Left ventricle myocardium inferior (tissue), 1 donor: ENCODE data around the gene TTF1. TPM values are rescaled to one million over a fixed set of nuclear protein-coding genes. Genes with fewer than 3 reads are reported as not detected.
A peak's percentile ranks its signal among the peaks of the same experiment; 100 is the strongest.

ENCODE experiments used
- DNase-seq: peaks from one replicate; pipeline ENCODE4 v3.0.0-alpha.2; 2020
- H3K27ac ChIP-seq: fragments of 200-600 bp; replicated peaks from 2 replicates; pipeline ENCODE4 v1.8.0; 2021
- H3K27me3 ChIP-seq: fragments of 200-600 bp; 2 replicates; pipeline ENCODE4 v1.8.0; 2021; ENCODE audit warnings: low read depth
- H3K36me3 ChIP-seq: fragments of 200-600 bp; 2 replicates; pipeline ENCODE4 v1.8.0; 2021
- H3K4me1 ChIP-seq: fragments of 200-600 bp; 2 replicates; pipeline ENCODE4 v1.8.0; 2021
- H3K4me3 ChIP-seq: fragments of 200-600 bp; 2 replicates; pipeline ENCODE4 v1.8.0; 2021; ENCODE audit warnings: mild to moderate bottlenecking, moderate library complexity
- H3K9me3 ChIP-seq: fragments of 200-600 bp; replicated peaks from 2 replicates; pipeline ENCODE4 v1.8.0; 2021
- CTCF ChIP-seq: fragments of 200-600 bp; IDR thresholded peaks from 2 replicates; pipeline ENCODE4 v1.8.0; 2021; ENCODE audit warnings: antibody characterized with exemption, mild to moderate bottlenecking, borderline replicate concordance
- intact Hi-C: fragments of 100-400 bp; cut with micrococcal nuclease; formaldehyde crosslinking; loops from one replicate; pipeline ENCODE4 v1.11.0; 2022
- total RNA-seq: library from RNA; stranded (reverse); fragmentation: NEBNext Ultra II Directional; extraction: Animal tissue kit (Norgen Biotek cat#: 25700); gene quantifications from one replicate; pipeline ENCODE4 v1.2.1, GENCODE V29; 2021
- donor health status: DM: no; HTN: yes; CAD: no; lungs with severe emphysema.

The TTF1 gene
- total RNA-seq, 1 donor from 2014 or later: 16.2 TPM

- Histone ChIP-seq H3K4me3 (peak overlapping the region; percentile 17), H3K9me3 (no peaks in the 10 kb centered on the region), H3K36me3 (peaks cover 66% of the 10 kb centered on the region), H3K27me3 (no peaks in the 10 kb centered on the region), H3K27ac (peak overlapping the region; percentile 17), H3K4me1 (peaks cover 55% of the 10 kb centered on the region)
- DNase-seq: no peak
- intact Hi-C loops: no loop called here
- TF ChIP-seq CTCF: no peak
Measured at GRCh38 chr9:132351404-132352045, 55.1 kb downstream of the TTF1 start.

- TF ChIP-seq CTCF: no peak
- Histone ChIP-seq H3K27ac (peak overlapping the region; percentile 17), H3K4me3 (peak overlapping the region; percentile 17), H3K9me3 (no peaks in the 10 kb centered on the region), H3K36me3 (peaks cover 73% of the 10 kb centered on the region), H3K4me1 (peaks cover 55% of the 10 kb centered on the region), H3K27me3 (no peaks in the 10 kb centered on the region)
- DNase-seq: no peak
- intact Hi-C loops: no loop called here
Measured at GRCh38 chr9:132350861-132351315, 55.8 kb downstream of the TTF1 start.

- TF ChIP-seq CTCF: no peak
- intact Hi-C loops: no loop called here
- H3K27ac ChIP-seq: no peak overlapping the region
- peaks cover 95% of the 10 kb centered on the region for H3K36me3 ChIP-seq
- no peak for DNase-seq
- no peaks in the 10 kb centered on the region for H3K27me3 ChIP-seq
- no peaks in the 10 kb centered on the region for H3K9me3 ChIP-seq
- H3K4me3 ChIP-seq: no peak overlapping the region
- H3K4me1 ChIP-seq: peaks cover 40% of the 10 kb centered on the region
Measured at GRCh38 chr9:132348676-132349075, 58.0 kb downstream of the TTF1 start.

- intact Hi-C loops: no loop called here
- Histone ChIP-seq H3K9me3 (no peaks in the 10 kb centered on the region), H3K27me3 (no peaks in the 10 kb centered on the region), H3K27ac (no peak overlapping the region), H3K4me1 (peaks cover 15% of the 10 kb centered on the region), H3K4me3 (no peak overlapping the region), H3K36me3 (peaks cover 95% of the 10 kb centered on the region)
- no peak for TF ChIP-seq CTCF
- DNase-seq: no peak
Measured at GRCh38 chr9:132346177-132346576, 60.5 kb downstream of the TTF1 start.

- DNase-seq: no peak
- Histone ChIP-seq H3K27ac (no peak overlapping the region), H3K27me3 (no peaks in the 10 kb centered on the region), H3K4me1 (no peaks in the 10 kb centered on the region), H3K4me3 (no peak overlapping the region), H3K36me3 (peaks cover 100% of the 10 kb centered on the region), H3K9me3 (no peaks in the 10 kb centered on the region)
- intact Hi-C loops: no loop called here
- no peak for TF ChIP-seq CTCF
Measured at GRCh38 chr9:132341177-132341840, 65.3 kb downstream of the TTF1 start.
